Measurements from ENCODE around the gene GDPGP1.

Gene GDPGP1

DNA sequence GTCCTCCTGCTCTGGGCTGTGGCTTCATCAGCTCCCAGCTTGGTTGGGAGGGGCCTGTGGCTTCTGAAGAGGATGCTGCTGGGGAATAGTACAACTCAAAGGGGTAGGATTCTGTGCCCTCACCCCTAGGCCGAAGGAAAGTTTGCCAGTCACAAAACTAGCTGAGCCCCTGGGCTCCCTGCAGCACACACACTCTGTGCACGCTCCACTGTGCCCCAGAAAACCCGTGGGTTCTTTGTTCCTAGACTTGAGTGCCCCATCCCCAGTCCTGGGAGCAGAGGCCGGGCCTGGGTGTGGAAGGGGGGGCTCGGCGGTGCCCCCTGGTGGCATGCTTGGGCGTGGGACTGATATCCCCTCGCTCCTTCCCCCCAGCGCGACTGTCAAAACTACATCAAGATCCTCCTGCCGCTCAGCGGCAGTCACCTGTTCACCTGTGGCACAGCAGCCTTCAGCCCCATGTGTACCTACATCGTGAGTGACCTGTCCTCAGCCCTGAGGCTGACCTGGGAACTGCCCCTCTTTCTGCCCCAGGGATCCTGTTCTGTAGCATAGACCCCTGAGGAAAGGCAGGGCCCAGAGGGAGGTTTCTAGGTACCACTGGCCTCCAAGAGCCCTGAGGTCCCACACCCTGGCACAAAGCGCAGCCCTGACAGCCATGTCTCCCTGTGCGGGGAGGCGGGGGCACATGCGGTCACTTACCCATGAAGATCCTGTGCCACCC is 14.4 kb upstream of the GDPGP1 start:
- H3K4me3 ChIP-seq (replicated peaks; ENCODE audit: low read depth, low read length) = no peak overlapping the region
- DNase-seq (ENCODE audit: extremely low read depth, low read depth) = no peak
- TF ChIP-seq, protein P1, sequence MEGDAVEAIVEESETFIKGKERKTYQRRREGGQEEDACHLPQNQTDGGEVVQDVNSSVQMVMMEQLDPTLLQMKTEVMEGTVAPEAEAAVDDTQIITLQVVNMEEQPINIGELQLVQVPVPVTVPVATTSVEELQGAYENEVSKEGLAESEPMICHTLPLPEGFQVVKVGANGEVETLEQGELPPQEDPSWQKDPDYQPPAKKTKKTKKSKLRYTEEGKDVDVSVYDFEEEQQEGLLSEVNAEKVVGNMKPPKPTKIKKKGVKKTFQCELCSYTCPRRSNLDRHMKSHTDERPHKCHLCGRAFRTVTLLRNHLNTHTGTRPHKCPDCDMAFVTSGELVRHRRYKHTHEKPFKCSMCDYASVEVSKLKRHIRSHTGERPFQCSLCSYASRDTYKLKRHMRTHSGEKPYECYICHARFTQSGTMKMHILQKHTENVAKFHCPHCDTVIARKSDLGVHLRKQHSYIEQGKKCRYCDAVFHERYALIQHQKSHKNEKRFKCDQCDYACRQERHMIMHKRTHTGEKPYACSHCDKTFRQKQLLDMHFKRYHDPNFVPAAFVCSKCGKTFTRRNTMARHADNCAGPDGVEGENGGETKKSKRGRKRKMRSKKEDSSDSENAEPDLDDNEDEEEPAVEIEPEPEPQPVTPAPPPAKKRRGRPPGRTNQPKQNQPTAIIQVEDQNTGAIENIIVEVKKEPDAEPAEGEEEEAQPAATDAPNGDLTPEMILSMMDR (IDR thresholded peaks at IDR 0.05; ENCODE audit: low read depth, low read length, missing control alignments) = peak; percentile 82

- DNase-seq (ENCODE audit: extremely low read depth, low read depth) = no peak
- TF ChIP-seq, protein P1 (IDR thresholded peaks at IDR 0.05; ENCODE audit: low read depth, low read length, missing control alignments) = peak; percentile 84
- H3K4me3 ChIP-seq (replicated peaks; ENCODE audit: low read depth, low read length) = no peak overlapping the region
Measured at GRCh38 chr15:90221246-90221900, 12.6 kb upstream of the GDPGP1 start.

DNA sequence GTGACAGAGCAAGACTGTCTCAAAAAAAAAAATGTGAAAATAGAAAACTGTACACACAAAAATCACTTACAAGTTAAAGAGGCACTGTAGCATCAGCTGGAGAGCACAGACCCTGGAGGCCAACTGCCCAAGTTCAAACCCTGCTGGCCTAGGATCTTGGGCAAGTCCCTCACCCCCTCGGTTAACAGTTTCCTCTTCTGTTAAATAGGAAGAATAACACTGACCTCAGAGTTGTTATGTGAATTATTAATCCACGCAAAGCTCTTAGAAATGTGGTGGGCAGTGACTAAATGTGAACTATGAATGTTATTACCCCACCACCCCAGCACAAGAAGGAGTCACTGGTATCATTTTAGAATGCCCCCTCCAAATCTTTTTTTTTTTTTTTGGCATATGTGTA is 11.5 kb upstream of the GDPGP1 start:
- TF ChIP-seq, protein P1 (IDR thresholded peaks at IDR 0.05; ENCODE audit: low read depth, low read length, missing control alignments) = no peak
- no peak for DNase-seq (ENCODE audit: extremely low read depth, low read depth)

GRCh38 chr15:90223441-90224165 is 10.4 kb upstream of the GDPGP1 start:
- no peak overlapping the region for H3K4me3 ChIP-seq (replicated peaks; ENCODE audit: low read depth, low read length)
- DNase-seq (ENCODE audit: extremely low read depth, low read depth) = no peak
- TF ChIP-seq, protein P1 (IDR thresholded peaks at IDR 0.05; ENCODE audit: low read depth, low read length, missing control alignments) = no peak

More for the DNA sequence above, 11.5 kb upstream of the GDPGP1 start:
- H3K4me3 ChIP-seq (replicated peaks; ENCODE audit: low read depth, low read length) = no peak overlapping the region

DNA sequence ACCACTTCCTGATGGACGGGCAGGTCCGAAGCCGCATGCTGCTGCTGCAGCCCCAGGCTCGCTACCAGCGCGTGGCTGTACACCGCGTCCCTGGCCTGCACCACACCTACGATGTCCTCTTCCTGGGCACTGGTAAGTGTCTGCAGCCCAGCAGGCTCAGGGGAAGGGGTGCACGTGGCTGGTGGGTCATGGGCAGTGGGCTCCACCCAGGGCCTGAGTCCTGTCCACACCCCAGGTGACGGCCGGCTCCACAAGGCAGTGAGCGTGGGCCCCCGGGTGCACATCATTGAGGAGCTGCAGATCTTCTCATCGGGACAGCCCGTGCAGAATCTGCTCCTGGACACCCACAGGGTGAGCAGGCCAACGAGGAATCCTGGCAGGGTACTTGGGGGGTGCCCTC is 9.0 kb upstream of the GDPGP1 start:
- no peak overlapping the region for H3K4me3 ChIP-seq (replicated peaks; ENCODE audit: low read depth, low read length)
- DNase-seq (ENCODE audit: extremely low read depth, low read depth) = no peak
- TF ChIP-seq, protein P1 (IDR thresholded peaks at IDR 0.05; ENCODE audit: low read depth, low read length, missing control alignments) = no peak

GRCh38 chr15:90225504-90226234 is 8.3 kb upstream of the GDPGP1 start:
- DNase-seq (ENCODE audit: extremely low read depth, low read depth) = no peak
- TF ChIP-seq, protein P1 (IDR thresholded peaks at IDR 0.05; ENCODE audit: low read depth, low read length, missing control alignments) = no peak

More at GRCh38 chr15:90225504-90226234, 8.3 kb upstream of the GDPGP1 start:
- H3K4me3 ChIP-seq (replicated peaks; ENCODE audit: low read depth, low read length) = no peak overlapping the region
